Measurements from ENCODE around the gene AJM1. TPM values are rescaled to one million over a fixed set of nuclear protein-coding genes. Genes with fewer than 3 reads are reported as not detected.

The AJM1 gene
- total RNA-seq, 1 donor from 2014 or later, result 2.7 TPM

GRCh38 chr9:136860529-136860928 is 18.3 kb downstream of the AJM1 start:
- H3K27ac ChIP-seq, result no peak overlapping the region
- peaks cover 20% of the 10 kb centered on the region for H3K4me1 ChIP-seq
- H3K36me3 ChIP-seq, result peaks cover 35% of the 10 kb centered on the region
- TF ChIP-seq, protein P1, sequence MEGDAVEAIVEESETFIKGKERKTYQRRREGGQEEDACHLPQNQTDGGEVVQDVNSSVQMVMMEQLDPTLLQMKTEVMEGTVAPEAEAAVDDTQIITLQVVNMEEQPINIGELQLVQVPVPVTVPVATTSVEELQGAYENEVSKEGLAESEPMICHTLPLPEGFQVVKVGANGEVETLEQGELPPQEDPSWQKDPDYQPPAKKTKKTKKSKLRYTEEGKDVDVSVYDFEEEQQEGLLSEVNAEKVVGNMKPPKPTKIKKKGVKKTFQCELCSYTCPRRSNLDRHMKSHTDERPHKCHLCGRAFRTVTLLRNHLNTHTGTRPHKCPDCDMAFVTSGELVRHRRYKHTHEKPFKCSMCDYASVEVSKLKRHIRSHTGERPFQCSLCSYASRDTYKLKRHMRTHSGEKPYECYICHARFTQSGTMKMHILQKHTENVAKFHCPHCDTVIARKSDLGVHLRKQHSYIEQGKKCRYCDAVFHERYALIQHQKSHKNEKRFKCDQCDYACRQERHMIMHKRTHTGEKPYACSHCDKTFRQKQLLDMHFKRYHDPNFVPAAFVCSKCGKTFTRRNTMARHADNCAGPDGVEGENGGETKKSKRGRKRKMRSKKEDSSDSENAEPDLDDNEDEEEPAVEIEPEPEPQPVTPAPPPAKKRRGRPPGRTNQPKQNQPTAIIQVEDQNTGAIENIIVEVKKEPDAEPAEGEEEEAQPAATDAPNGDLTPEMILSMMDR (IDR thresholded peaks at IDR 0.05), result no peak
- DNase-seq (no peak), ATAC-seq (no peak)
- intact Hi-C loops (cut with DNase I), result no loop called here
- H3K27me3 ChIP-seq, result no peaks in the 10 kb centered on the region
- no peaks in the 10 kb centered on the region for H3K9me3 ChIP-seq
- H3K4me3 ChIP-seq, result no peak overlapping the region

- no peak overlapping the region for H3K4me3 ChIP-seq
- H3K27ac ChIP-seq, result no peak overlapping the region
- intact Hi-C loops (cut with DNase I), result no loop called here
- no peak for DNase-seq
- H3K36me3 ChIP-seq, result peaks cover 35% of the 10 kb centered on the region
- H3K9me3 ChIP-seq, result no peaks in the 10 kb centered on the region
- peaks cover 20% of the 10 kb centered on the region for H3K4me1 ChIP-seq
- no peaks in the 10 kb centered on the region for H3K27me3 ChIP-seq
- TF ChIP-seq, protein P1 (IDR thresholded peaks at IDR 0.05), result no peak
- no peak for ATAC-seq
Measured at GRCh38 chr9:136860933-136861873, 18.9 kb downstream of the AJM1 start.

GRCh38 chr9:136861874-136862457 is 19.7 kb downstream of the AJM1 start:
- DNase-seq, result no peak
- TF ChIP-seq, protein P1 (IDR thresholded peaks at IDR 0.05), result no peak
- Histone ChIP-seq H3K4me1 (peaks cover 22% of the 10 kb centered on the region), H3K27ac (no peak overlapping the region), H3K36me3 (peaks cover 35% of the 10 kb centered on the region), H3K4me3 (no peak overlapping the region), H3K9me3 (no peaks in the 10 kb centered on the region), H3K27me3 (no peaks in the 10 kb centered on the region)
- intact Hi-C loops (cut with DNase I), result no loop called here
- no peak for ATAC-seq

GRCh38 chr9:136862849-136863622 is 20.8 kb downstream of the AJM1 start:
- no peak overlapping the region for H3K27ac ChIP-seq
- H3K4me3 ChIP-seq, result no peak overlapping the region
- DNase-seq (no peak), ATAC-seq (no peak)
- peaks cover 27% of the 10 kb centered on the region for H3K4me1 ChIP-seq
- TF ChIP-seq, protein P1 (IDR thresholded peaks at IDR 0.05), result no peak
- no peaks in the 10 kb centered on the region for H3K27me3 ChIP-seq
- intact Hi-C loops (cut with DNase I), result no loop called here
- H3K9me3 ChIP-seq, result no peaks in the 10 kb centered on the region
- peaks cover 35% of the 10 kb centered on the region for H3K36me3 ChIP-seq

- H3K36me3 ChIP-seq, result peaks cover 35% of the 10 kb centered on the region
- H3K4me1 ChIP-seq, result peaks cover 27% of the 10 kb centered on the region
- no peak for DNase-seq
- no peaks in the 10 kb centered on the region for H3K9me3 ChIP-seq
- no peak for ATAC-seq
- H3K27ac ChIP-seq, result no peak overlapping the region
- TF ChIP-seq, protein P1 (IDR thresholded peaks at IDR 0.05), result no peak
- no peak overlapping the region for H3K4me3 ChIP-seq
- H3K27me3 ChIP-seq, result no peaks in the 10 kb centered on the region
- intact Hi-C loops (cut with DNase I), result no loop called here
Measured at GRCh38 chr9:136863623-136864273, 21.5 kb downstream of the AJM1 start.
